Mesenchymal stem cell (in vitro differentiated cells and primary cell): Measurements from ENCODE around the gene BID.
A peak's percentile ranks its signal among the peaks of the same experiment; 100 is the strongest.

Experiments used
- DNase-seq: peaks from one replicate; pipeline ENCODE4 v3.0.0-alpha.2; 2013
- H2AFZ ChIP-seq: one replicate; pipeline ENCODE4 v1.6.1; 2013; ENCODE audit warnings: low read depth, mild to moderate bottlenecking, control low read depth, inconsistent platforms, low read length, moderate library complexity
- H2AK5ac ChIP-seq: 2 replicates; pipeline ENCODE4 v1.6.1; 2013; ENCODE audit warnings: low read length, moderate library complexity, mild to moderate bottlenecking, inconsistent platforms; ENCODE audit not compliant: severe bottlenecking
- H2BK120ac ChIP-seq: one replicate; pipeline ENCODE4 v1.6.1; 2013; ENCODE audit warnings: low read depth, mild to moderate bottlenecking, inconsistent platforms, low read length, moderate library complexity
- H2BK12ac ChIP-seq, 2 experiments: one replicate each; pipeline ENCODE4 v1.6.1; 2013; ENCODE audit warnings: inconsistent platforms in 2 of 2, low read length in 2 of 2, mild to moderate bottlenecking in 2 of 2, moderate library complexity in 2 of 2, control low read depth in 1 of 2
- H2BK15ac ChIP-seq: one replicate; pipeline ENCODE4 v1.6.1; 2013; ENCODE audit warnings: mild to moderate bottlenecking, low read depth, inconsistent platforms; ENCODE audit not compliant: poor library complexity, severe bottlenecking
- H2BK5ac ChIP-seq: 2 replicates; pipeline ENCODE4 v1.6.1; 2013; ENCODE audit warnings: low read depth, mild to moderate bottlenecking, low read length, control low read depth, inconsistent platforms; ENCODE audit not compliant: poor library complexity, severe bottlenecking
- H3K14ac ChIP-seq, 2 experiments: one replicate each; pipeline ENCODE4 v1.6.1; 2013; ENCODE audit warnings: inconsistent platforms in 2 of 2, low read length in 2 of 2, control low read depth in 1 of 2, mild to moderate bottlenecking in 1 of 2, moderate library complexity in 1 of 2
- H3K18ac ChIP-seq, 2 experiments: one replicate each; pipeline ENCODE4 v1.6.1; 2013; ENCODE audit warnings: inconsistent platforms in 2 of 2, low read length in 2 of 2, control low read depth in 1 of 2, low read depth in 1 of 2, mild to moderate bottlenecking in 1 of 2
- H3K23ac ChIP-seq, 2 experiments: one replicate each; pipeline ENCODE4 v1.6.1; 2013; ENCODE audit warnings: inconsistent platforms in 2 of 2, low read length in 2 of 2, mild to moderate bottlenecking in 2 of 2, moderate library complexity in 2 of 2, control low read depth in 1 of 2
- H3K27ac ChIP-seq: 2 replicates; pipeline ENCODE4 v1.5.1; 2013; ENCODE audit warnings: mild to moderate bottlenecking, moderate library complexity, low read length, control low read depth, inconsistent platforms; ENCODE audit not compliant: poor library complexity, severe bottlenecking
- H3K27me3 ChIP-seq, 2 experiments: 2 replicates each; pipeline versions ENCODE4 v1.6.1 to v1.7.0; 2013; ENCODE audit warnings: low read length in 2 of 2, mild to moderate bottlenecking in 2 of 2, moderate library complexity in 2 of 2, control low read depth in 1 of 2, inconsistent platforms in 1 of 2; ENCODE audit not compliant: control insufficient read depth in 1 of 2, insufficient read depth in 1 of 2
- H3K36me3 ChIP-seq, 2 experiments: 2 replicates each; pipeline versions ENCODE4 v1.6.1 to v1.7.0; 2013; ENCODE audit warnings: low read length in 2 of 2, control low read depth in 1 of 2, inconsistent platforms in 1 of 2, low read depth in 1 of 2, mild to moderate bottlenecking in 1 of 2; ENCODE audit not compliant: insufficient read depth in 2 of 2, control insufficient read depth in 1 of 2
- H3K4ac ChIP-seq, 2 experiments: one replicate each; pipeline ENCODE4 v1.6.1; 2013; ENCODE audit warnings: inconsistent platforms in 2 of 2, low read length in 2 of 2, mild to moderate bottlenecking in 2 of 2, moderate library complexity in 2 of 2, control low read depth in 1 of 2, low read depth in 1 of 2
- H3K4me1 ChIP-seq: 2 replicates; pipeline ENCODE4 v1.6.1; 2013; ENCODE audit warnings: low read depth, low read length, control low read depth; ENCODE audit not compliant: control insufficient read depth, insufficient read depth
- H3K4me2 ChIP-seq: 2 replicates; pipeline ENCODE4 v1.6.1; 2013; ENCODE audit warnings: low read length, mild to moderate bottlenecking, inconsistent platforms; ENCODE audit not compliant: poor library complexity, severe bottlenecking
- H3K4me3 ChIP-seq, 2 experiments: 2 replicates each; pipeline versions ENCODE4 v1.5.1 to v1.7.0; 2013; ENCODE audit warnings: low read length in 2 of 2, mild to moderate bottlenecking in 2 of 2, control low read depth in 1 of 2, low read depth in 1 of 2; ENCODE audit not compliant: insufficient read depth in 1 of 2
- H3K79me1 ChIP-seq: replicated peaks from 2 replicates; pipeline ENCODE4 v1.6.1; 2013; ENCODE audit warnings: mild to moderate bottlenecking, control low read depth, low read length, inconsistent platforms; ENCODE audit not compliant: poor library complexity, severe bottlenecking
- H3K9ac ChIP-seq: 2 replicates; pipeline ENCODE4 v1.7.0; 2013; ENCODE audit warnings: mild to moderate bottlenecking, low read length, moderate library complexity
- H3K9me3 ChIP-seq: 2 replicates; pipeline ENCODE4 v1.7.0; 2013; ENCODE audit warnings: mild to moderate bottlenecking, low read length; ENCODE audit not compliant: control insufficient read depth
- H4K8ac ChIP-seq: one replicate; pipeline ENCODE4 v1.6.1; 2013; ENCODE audit warnings: inconsistent platforms, mild to moderate bottlenecking, low read length, moderate library complexity
- H4K91ac ChIP-seq: one replicate; pipeline ENCODE4 v1.6.1; 2013; ENCODE audit warnings: mild to moderate bottlenecking, low read length, inconsistent platforms
- WGBS: methylation state at CpG from one replicate; pipeline ENCODE4 v1.1.7; 2013; ENCODE audit warnings: mixed read lengths; 5-methylcytosine and 5-hydroxymethylcytosine counted together

Gene BID

DNA sequence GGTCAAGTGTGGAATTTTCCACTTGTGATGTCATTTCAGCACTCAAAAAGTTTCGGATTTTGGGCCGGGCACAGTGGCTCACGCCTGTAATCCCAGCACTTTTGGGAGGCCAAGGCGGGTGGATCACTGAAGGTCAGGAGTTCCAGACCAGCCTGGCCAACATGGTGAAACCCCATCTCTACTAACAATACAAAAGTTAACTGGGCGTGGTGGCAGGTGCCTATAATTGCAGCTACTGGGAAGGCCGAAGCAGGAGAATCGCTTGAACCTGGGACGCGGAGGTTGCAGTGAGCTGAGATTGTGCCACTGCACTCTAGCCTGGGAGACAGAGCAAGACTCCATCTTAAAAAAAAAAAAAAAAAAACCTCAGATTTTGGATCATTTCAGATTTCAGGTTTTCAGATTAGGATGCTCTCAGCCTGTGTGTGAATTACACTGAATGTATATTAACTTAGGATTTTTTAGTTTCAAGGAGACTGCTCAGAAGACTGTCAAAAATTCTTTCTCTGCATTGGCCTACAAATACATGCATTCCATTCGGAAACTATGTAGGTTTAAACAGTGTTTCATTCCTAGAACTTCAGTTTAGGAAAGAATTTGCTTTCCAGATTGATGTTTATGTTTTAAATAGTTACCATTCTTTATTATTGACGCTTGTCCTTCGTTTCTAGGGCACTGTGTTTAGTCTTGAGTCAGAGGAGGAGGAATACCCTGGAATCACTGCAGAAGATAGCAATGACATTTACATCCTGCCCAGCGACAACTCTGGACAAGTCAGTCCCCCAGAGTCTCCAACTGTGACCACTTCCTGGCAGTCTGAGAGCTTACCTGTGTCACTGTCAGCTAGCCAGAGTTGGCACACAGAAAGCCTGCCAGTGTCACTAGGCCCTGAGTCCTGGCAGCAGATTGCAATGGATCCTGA lies 48.0 kb downstream of the BID start:
- no peak overlapping the region for H3K4me3 ChIP-seq
- WGBS = 69% methylated on average over 12 of the region's 13 CpGs
- peaks cover 12% of the 10 kb centered on the region for H3K4me1 ChIP-seq
- peak overlapping the region; percentile 42 to 72 for H3K18ac ChIP-seq
- H2AK5ac ChIP-seq = peak overlapping the region; percentile 53
- H3K27me3 ChIP-seq = no peaks in the 10 kb centered on the region
- H3K23ac ChIP-seq = no peak overlapping the region
- H3K9me3 ChIP-seq = no peaks in the 10 kb centered on the region
- H3K4me2 ChIP-seq = no peak overlapping the region
- H2BK12ac ChIP-seq = no peak overlapping the region
- H3K27ac ChIP-seq = peak overlapping the region; percentile 76
- peaks cover 22% of the 10 kb centered on the region for H3K79me1 ChIP-seq
- no peak overlapping the region for H2BK120ac ChIP-seq
- H4K8ac ChIP-seq = no peak overlapping the region
- no peak overlapping the region for H2BK15ac ChIP-seq
- no peak overlapping the region for H3K14ac ChIP-seq
- H3K4ac ChIP-seq = peak overlapping the region in 1 of 2 experiments; percentile 24
- peak; percentile 70 for DNase-seq
- no peak overlapping the region for H3K9ac ChIP-seq
- peak overlapping the region; percentile 39 for H4K91ac ChIP-seq
- H3K36me3 ChIP-seq = peaks cover 28 to 59% of the 10 kb centered on the region in 2 experiments
- no peak overlapping the region for H2BK5ac ChIP-seq
- no peak overlapping the region for H2AFZ ChIP-seq

DNA sequence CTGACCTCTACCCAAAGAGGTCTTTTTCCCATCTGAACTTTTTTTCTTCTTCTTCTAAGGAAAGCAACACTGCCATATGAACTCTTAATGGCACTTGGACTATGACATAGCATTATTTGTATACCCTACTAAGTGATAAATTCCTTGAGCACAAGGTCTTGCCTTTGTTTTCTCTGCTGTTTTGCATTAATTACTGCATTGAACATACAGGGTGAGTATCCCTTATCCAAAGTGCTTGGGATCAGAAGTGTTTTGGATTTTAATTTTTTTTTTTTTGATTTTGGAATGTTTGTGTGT lies 48.8 kb downstream of the BID start:
- no peak overlapping the region for H2BK15ac ChIP-seq
- peak overlapping the region; percentile 41 for H3K27ac ChIP-seq
- no peak overlapping the region for H2BK5ac ChIP-seq
- H3K4ac ChIP-seq = no peak overlapping the region
- peaks cover 22% of the 10 kb centered on the region for H3K79me1 ChIP-seq
- no peaks in the 10 kb centered on the region for H3K27me3 ChIP-seq
- H2AK5ac ChIP-seq = peak overlapping the region; percentile 18
- H3K18ac ChIP-seq = no peak overlapping the region
- no peak overlapping the region for H2BK120ac ChIP-seq
- DNase-seq = no peak
- no peak overlapping the region for H4K91ac ChIP-seq
- no peak overlapping the region for H3K14ac ChIP-seq
- no peak overlapping the region for H3K23ac ChIP-seq
- no peak overlapping the region for H4K8ac ChIP-seq
- no peak overlapping the region for H3K4me3 ChIP-seq
- no peak overlapping the region for H2BK12ac ChIP-seq
- H2AFZ ChIP-seq = no peak overlapping the region
- H3K36me3 ChIP-seq = peaks cover 26 to 53% of the 10 kb centered on the region in 2 experiments
- no peaks in the 10 kb centered on the region for H3K9me3 ChIP-seq
- H3K4me2 ChIP-seq = no peak overlapping the region
- no peak overlapping the region for H3K9ac ChIP-seq
- H3K4me1 ChIP-seq = peaks cover 12% of the 10 kb centered on the region

DNA sequence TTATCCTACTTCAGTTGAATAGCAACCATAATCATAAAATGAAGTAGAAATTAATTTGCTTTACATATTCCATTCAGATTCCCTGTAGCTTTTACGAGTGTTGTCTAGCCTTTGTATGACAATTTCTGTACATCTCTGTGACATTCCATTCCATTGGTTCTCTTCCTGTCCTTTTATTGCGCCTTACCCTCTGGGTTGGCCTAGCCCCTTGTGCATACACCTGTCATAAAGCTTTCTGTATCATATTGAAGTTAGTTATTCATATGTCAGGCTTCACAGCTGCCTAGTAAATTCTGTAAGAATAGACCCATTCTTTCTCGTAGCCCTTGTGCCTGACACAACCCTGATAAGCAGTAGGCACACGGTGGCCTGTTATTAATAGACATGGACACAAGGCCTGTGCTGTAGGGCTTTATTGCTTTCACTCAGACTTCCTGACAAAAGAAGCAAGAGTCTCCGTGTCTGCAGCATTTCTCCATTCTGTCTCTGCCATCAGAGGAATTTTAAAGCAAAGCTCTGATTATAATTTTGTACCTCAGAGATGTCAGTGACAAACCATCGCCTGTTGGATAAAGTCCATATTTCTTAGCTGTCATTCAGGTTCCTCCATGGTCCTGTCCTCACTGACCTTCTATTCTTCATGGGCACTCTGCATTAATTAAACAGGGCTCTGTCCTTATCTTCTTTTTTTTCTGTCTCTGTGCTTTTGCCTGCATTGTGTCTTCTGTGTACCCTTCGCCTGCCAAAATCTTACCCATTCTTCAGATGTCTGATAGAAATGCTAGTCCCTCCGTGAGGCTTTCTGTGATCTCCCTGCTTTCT lies 49.4 kb downstream of the BID start:
- Histone ChIP-seq H3K9me3 (no peaks in the 10 kb centered on the region), H3K18ac (no peak overlapping the region), H3K4me2 (no peak overlapping the region), H3K23ac (no peak overlapping the region), H3K9ac (no peak overlapping the region), H3K79me1 (peaks cover 19% of the 10 kb centered on the region), H4K91ac (no peak overlapping the region), H2BK15ac (no peak overlapping the region), H3K4me1 (peaks cover 12% of the 10 kb centered on the region), H2AK5ac (peak overlapping the region; percentile 31), H3K27ac (peak overlapping the region; percentile 41), H2BK120ac (no peak overlapping the region), H2BK12ac (no peak overlapping the region), H3K36me3 (peaks cover 23 to 48% of the 10 kb centered on the region in 2 experiments), H3K4me3 (no peak overlapping the region), H3K14ac (no peak overlapping the region), H3K27me3 (no peaks in the 10 kb centered on the region), H2BK5ac (no peak overlapping the region), H4K8ac (no peak overlapping the region), H2AFZ (no peak overlapping the region), H3K4ac (no peak overlapping the region)
- WGBS = 68% methylated on average over 7 of the region's 8 CpGs
- DNase-seq = no peak

DNA sequence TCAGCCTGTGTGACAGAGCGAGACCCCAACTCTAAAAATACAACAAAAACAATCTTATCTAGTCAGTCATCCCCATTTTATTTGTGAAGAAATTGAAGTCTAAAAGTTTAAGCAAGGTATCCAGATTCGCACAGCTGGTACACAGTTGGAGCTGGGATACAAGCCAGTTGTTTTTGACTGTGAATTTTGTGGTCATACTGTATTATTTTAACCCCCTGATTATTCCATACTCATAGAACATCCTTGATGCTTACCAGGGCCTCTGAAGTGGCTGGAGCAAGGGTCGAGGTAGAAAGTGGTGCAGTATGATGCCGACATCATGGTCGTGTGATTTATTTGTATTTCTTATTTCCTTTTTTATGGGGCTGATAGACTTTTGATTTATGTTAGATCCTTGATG lies 50.0 kb downstream of the BID start:
- H3K4me1 ChIP-seq = peaks cover 12% of the 10 kb centered on the region
- H2AK5ac ChIP-seq = no peak overlapping the region
- no peak overlapping the region for H3K27ac ChIP-seq
- H3K18ac ChIP-seq = no peak overlapping the region
- no peak for DNase-seq
- no peak overlapping the region for H2BK5ac ChIP-seq
- H3K79me1 ChIP-seq = peaks cover 16% of the 10 kb centered on the region
- no peak overlapping the region for H3K9ac ChIP-seq
- no peak overlapping the region for H3K4me3 ChIP-seq
- no peaks in the 10 kb centered on the region for H3K9me3 ChIP-seq
- H2BK12ac ChIP-seq = no peak overlapping the region
- H3K23ac ChIP-seq = no peak overlapping the region
- no peak overlapping the region for H4K8ac ChIP-seq
- WGBS = 96% methylated on average over 3 of the region's 5 CpGs
- H4K91ac ChIP-seq = no peak overlapping the region
- no peak overlapping the region for H2BK120ac ChIP-seq
- no peak overlapping the region for H2AFZ ChIP-seq
- H2BK15ac ChIP-seq = no peak overlapping the region
- H3K4me2 ChIP-seq = no peak overlapping the region
- H3K14ac ChIP-seq = no peak overlapping the region
- H3K36me3 ChIP-seq = peaks cover 18 to 41% of the 10 kb centered on the region in 2 experiments
- H3K27me3 ChIP-seq = no peaks in the 10 kb centered on the region
- H3K4ac ChIP-seq = no peak overlapping the region
